Calu3 (cell line): Measurements from ENCODE around the gene IRX5. TPM values are rescaled to one million over a fixed set of nuclear protein-coding genes. Genes with fewer than 3 reads are reported as not detected.
A peak's percentile ranks its signal among the peaks of the same experiment; 100 is the strongest.

ENCODE experiments used
- BruUV-seq: library from RNA; stranded (reverse); fragments of 400-500 nt; replicated peaks from 2 replicates; lab custom pipeline; 2021; lab: Mats Ljungman, UMichigan
- CTCF ChIA-PET: fragments of 300-600 bp; sonication (Branson Sonifier 250); formaldehyde crosslinking; loops from one replicate; lab custom pipeline; 2022; ENCODE audit warnings: antibody characterized with exemption; lab: Charles Lee
- DNase-seq: peaks from one replicate; pipeline ENCODE4 v3.0.0; 2022
- H3K27ac Mint-ChIP-seq: one replicate; pipeline ENCODE4 v1.8.0; 2022; ENCODE audit warnings: mixed read lengths; ENCODE audit not compliant: unreplicated experiment
- H3K27me3 Mint-ChIP-seq: one replicate; pipeline ENCODE4 v1.8.0; 2022; ENCODE audit warnings: mixed read lengths; ENCODE audit not compliant: unreplicated experiment
- H3K36me3 Mint-ChIP-seq: one replicate; pipeline ENCODE4 v1.8.0; 2022; ENCODE audit warnings: mild to moderate bottlenecking, moderate library complexity, mixed read lengths; ENCODE audit not compliant: insufficient read depth, unreplicated experiment
- H3K4me1 Mint-ChIP-seq: one replicate; pipeline ENCODE4 v1.8.0; 2022; ENCODE audit warnings: mild to moderate bottlenecking, low read depth, mixed read lengths; ENCODE audit not compliant: unreplicated experiment
- H3K4me3 Mint-ChIP-seq: one replicate; pipeline ENCODE4 v1.8.0; 2022; ENCODE audit warnings: mild to moderate bottlenecking, low read depth, moderate library complexity, mixed read lengths; ENCODE audit not compliant: unreplicated experiment
- H3K9me3 Mint-ChIP-seq: one replicate; pipeline ENCODE4 v1.8.0; 2022; ENCODE audit warnings: low read depth, mixed read lengths; ENCODE audit not compliant: unreplicated experiment
- intact Hi-C: fragments of 100-400 bp; cut with micrococcal nuclease; formaldehyde crosslinking; loops from one replicate; pipeline ENCODE4 v1.10.0; 2022; ENCODE audit not compliant: unreplicated experiment
- total RNA-seq: library from RNA; stranded (reverse); gene quantifications from 2 replicates; pipeline ENCODE4 v1.2.3, GENCODE V29; 2022
- TF ChIP-seq, protein P1 (sequence below): fragments of 200-600 bp; IDR thresholded peaks from one replicate; pipeline ENCODE4 v1.8.0; 2022; ENCODE audit warnings: antibody characterized with exemption; ENCODE audit not compliant: unreplicated experiment

IRX5 gene
- total RNA-seq, 1 experiment from 2014 or later, result 2.5 TPM

DNA sequence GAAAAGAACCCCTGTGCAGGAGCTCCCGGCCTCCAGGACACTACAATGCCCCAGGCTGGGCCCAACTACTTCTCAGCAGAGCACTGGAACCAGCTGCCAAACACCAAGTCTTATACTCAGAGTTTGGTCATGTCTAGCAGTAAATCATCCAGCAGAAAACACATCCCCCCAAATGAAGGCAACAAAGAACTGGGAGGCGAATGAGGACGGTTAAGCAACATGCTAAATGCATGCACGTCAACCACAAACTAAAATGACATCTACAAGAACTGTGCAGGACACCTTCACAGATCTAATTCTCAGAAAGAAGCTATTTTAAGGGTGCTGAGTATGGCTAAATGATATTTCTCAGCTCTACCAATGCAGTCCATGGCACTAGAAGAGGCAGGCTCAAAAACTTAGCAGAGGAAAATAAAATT, 7.6 kb upstream of the IRX5 start:
- TF ChIP-seq, protein P1, sequence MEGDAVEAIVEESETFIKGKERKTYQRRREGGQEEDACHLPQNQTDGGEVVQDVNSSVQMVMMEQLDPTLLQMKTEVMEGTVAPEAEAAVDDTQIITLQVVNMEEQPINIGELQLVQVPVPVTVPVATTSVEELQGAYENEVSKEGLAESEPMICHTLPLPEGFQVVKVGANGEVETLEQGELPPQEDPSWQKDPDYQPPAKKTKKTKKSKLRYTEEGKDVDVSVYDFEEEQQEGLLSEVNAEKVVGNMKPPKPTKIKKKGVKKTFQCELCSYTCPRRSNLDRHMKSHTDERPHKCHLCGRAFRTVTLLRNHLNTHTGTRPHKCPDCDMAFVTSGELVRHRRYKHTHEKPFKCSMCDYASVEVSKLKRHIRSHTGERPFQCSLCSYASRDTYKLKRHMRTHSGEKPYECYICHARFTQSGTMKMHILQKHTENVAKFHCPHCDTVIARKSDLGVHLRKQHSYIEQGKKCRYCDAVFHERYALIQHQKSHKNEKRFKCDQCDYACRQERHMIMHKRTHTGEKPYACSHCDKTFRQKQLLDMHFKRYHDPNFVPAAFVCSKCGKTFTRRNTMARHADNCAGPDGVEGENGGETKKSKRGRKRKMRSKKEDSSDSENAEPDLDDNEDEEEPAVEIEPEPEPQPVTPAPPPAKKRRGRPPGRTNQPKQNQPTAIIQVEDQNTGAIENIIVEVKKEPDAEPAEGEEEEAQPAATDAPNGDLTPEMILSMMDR, result no peak
- DNase-seq, result no peak
- H3K4me3 Mint-ChIP-seq, result no peak overlapping the region
- H3K4me1 Mint-ChIP-seq, result peaks cover 18% of the 10 kb centered on the region
- no peak overlapping the region for H3K27ac Mint-ChIP-seq
- H3K9me3 Mint-ChIP-seq, result no peaks in the 10 kb centered on the region
- intact Hi-C loops, result loop anchor here (10.0 kb wide), 1 partner anchor 638 kb away; the partner anchor contains the start of gene IRX3
- no peaks in the 10 kb centered on the region for H3K27me3 Mint-ChIP-seq
- BruUV-seq, result no TSS peak
- CTCF ChIA-PET, result interaction anchor here (0.5 kb wide), 1 partner anchor 780 kb away, joined by 4 read pairs; no protein-coding TSS in a partner anchor
- peaks cover 18% of the 10 kb centered on the region for H3K36me3 Mint-ChIP-seq

DNA sequence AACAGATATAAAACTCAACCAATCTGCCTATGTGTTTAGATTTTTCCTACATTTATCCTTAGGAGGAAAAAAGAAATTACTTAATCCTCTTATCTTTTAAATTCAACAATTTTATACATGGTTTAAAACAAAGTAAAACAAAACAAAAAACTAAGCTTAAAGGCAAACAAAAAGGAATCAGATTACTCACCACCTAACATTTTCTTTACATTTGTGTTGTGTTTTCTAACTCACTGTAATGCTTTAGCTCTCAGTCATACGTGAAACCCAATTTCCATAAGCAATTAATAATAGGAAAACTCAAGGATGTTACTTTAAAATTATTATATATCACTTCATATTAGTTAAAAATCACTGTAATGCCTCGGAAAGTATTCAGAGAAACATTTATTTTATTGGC, 6.7 kb upstream of the IRX5 start:
- H3K27ac Mint-ChIP-seq, result no peak overlapping the region
- CTCF ChIA-PET, result interaction anchor here (0.6 kb wide), 1 partner anchor 46 kb away, joined by 3 read pairs; no protein-coding TSS in a partner anchor
- no peak for DNase-seq
- BruUV-seq, result no TSS peak
- H3K27me3 Mint-ChIP-seq, result no peaks in the 10 kb centered on the region
- H3K4me1 Mint-ChIP-seq, result peaks cover 18% of the 10 kb centered on the region
- TF ChIP-seq, protein P1, result no peak
- H3K36me3 Mint-ChIP-seq, result peaks cover 20% of the 10 kb centered on the region
- no peak overlapping the region for H3K4me3 Mint-ChIP-seq
- intact Hi-C loops, result loop anchor here (10.0 kb wide), 1 partner anchor 639 kb away; the partner anchor contains the start of gene IRX3
- no peaks in the 10 kb centered on the region for H3K9me3 Mint-ChIP-seq

DNA sequence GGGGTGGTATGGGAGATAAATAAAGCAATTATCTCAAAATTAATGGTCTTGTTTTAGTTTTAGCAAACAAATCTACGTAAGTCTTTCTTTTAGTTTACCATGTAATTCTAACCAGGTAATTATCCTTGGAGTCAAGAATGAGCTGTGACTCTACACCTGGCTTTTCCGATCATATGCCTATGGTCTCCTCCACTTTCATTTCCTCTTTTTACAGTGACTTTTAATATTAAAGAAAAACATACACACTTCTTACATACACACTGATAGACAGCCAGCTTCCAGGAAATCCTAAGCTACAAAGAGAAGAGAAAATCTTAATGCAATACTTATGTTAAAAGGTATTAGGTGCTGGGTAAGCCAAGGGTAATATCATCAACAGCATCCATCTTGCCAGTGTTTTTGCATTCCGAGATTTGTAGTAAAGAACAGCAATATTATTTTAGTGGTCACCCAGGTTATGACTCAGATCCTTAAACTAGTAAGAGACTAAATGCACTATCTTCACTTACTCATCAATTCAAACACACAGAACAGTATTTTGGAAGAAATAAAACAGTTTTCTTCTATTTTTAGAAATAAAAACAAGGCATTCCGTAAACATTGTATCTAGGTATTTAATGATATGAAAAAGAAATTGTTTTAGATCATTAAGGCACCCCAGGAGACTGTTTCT, 4.4 kb upstream of the IRX5 start:
- DNase-seq, result no peak
- BruUV-seq, result no TSS peak
- H3K27me3 Mint-ChIP-seq, result no peaks in the 10 kb centered on the region
- H3K4me1 Mint-ChIP-seq, result peaks cover 18% of the 10 kb centered on the region
- intact Hi-C loops, result loop anchor here (10.0 kb wide), 1 partner anchor 642 kb away; the partner anchor contains the start of gene IRX3
- no peak overlapping the region for H3K27ac Mint-ChIP-seq
- peak overlapping the region; percentile 95 for H3K4me3 Mint-ChIP-seq
- H3K36me3 Mint-ChIP-seq, result peaks cover 44% of the 10 kb centered on the region
- TF ChIP-seq, protein P1, result no peak
- no peaks in the 10 kb centered on the region for H3K9me3 Mint-ChIP-seq
- CTCF ChIA-PET, result no interaction called here

DNA sequence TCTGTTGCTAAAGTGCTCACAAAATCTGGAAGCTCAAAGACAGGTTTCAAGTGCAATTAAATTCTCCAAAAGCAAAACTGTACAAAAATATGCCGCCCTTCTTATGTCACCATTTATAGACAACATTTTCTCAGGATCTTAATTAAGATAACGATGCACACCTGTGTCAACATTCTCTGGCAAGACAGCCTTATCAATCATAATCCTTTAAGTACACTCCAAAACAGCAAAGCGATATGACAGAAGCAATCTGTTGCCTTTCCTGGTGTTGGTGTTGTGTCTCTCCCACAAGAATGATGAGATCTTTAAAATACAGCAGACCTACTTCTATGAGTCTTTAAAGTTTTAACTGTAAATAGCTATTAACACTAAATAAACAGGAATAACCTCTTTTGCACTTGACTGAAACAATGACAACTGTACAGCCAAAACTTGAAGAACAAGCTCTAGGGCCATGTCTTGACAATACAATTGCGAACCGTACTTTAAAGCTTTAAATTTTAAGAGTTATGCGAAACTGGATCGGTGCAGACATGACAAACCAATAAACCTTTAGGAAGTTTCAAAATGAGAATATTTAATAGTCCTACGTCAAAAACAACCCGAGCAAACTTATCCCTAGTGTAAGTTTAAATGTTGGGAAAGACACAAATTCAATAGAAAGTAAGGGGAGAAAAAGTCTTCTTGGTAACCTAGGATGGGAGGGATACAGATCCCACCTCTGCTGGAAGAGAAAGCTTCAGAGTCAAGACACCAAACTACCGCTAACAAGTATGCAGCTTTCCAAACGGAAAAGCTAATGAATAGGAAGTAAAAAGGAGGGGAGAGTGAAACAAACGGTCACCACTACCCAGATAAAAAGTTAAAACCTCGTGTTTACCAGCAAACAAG, 3.3 kb upstream of the IRX5 start:
- intact Hi-C loops, result loop anchor here (10.0 kb wide), 1 partner anchor 643 kb away; the partner anchor contains the start of gene IRX3
- Mint-ChIP-seq H3K27me3 (no peaks in the 10 kb centered on the region), H3K4me1 (peaks cover 18% of the 10 kb centered on the region), H3K9me3 (no peaks in the 10 kb centered on the region), H3K4me3 (peak overlapping the region; percentile 95), H3K36me3 (peaks cover 49% of the 10 kb centered on the region), H3K27ac (peak overlapping the region; percentile 72)
- DNase-seq, result no peak
- TF ChIP-seq, protein P1, result no peak
- BruUV-seq, result TSS peak; percentile 32
- CTCF ChIA-PET, result no interaction called here
